NCI-H2171 treated with DMSO at 0.1 percent for 48 hours (cell line): Measurements from ENCODE around the gene PRDX5.

Source experiments
- DNase-seq: peaks from one replicate; lab custom pipeline; 2025; lab: John Stamatoyannopoulos, UW

The PRDX5 gene

GRCh38 chr11:64317961-64318765 is at the start of gene PRDX5:
Gene PRDX5 (plus strand): TSS chr11:64318121. CDS start chr11:64318216, 95 bp downstream.
- DNase-seq: peak; percentile 97

DNA sequence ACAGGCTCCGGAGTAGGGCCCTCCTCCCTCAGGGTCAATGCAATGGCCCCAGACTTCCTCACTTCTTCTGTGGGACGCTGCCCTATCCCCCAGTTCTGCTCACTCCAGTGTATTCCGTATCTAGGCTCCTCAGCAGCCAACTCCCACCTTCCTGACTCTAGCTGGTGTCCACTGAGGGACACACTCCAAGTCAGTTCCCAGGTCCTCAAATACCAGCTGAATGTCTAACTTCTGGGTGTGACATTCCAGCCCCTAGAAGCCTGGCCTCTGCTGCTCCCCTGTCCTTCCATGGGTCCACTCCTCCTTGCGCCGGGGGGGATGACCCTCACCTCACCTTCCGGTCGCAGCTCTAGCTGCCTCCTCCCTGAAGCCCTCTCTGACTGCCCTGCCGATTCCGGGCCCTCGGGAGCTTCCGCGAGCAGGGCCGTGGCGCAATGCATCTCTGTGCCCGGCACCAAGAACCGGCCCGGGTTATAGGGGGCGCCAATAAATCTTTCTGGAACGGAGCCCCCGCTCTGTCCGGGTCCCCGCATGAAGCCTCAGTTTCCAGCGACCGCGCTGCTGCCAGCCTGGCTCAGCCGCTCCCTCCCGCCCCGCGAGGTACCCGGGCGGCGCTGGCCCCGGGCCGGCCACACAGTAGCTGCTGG is 48.9 kb upstream of the PRDX5 start:
- DNase-seq: peak; percentile 43

DNA sequence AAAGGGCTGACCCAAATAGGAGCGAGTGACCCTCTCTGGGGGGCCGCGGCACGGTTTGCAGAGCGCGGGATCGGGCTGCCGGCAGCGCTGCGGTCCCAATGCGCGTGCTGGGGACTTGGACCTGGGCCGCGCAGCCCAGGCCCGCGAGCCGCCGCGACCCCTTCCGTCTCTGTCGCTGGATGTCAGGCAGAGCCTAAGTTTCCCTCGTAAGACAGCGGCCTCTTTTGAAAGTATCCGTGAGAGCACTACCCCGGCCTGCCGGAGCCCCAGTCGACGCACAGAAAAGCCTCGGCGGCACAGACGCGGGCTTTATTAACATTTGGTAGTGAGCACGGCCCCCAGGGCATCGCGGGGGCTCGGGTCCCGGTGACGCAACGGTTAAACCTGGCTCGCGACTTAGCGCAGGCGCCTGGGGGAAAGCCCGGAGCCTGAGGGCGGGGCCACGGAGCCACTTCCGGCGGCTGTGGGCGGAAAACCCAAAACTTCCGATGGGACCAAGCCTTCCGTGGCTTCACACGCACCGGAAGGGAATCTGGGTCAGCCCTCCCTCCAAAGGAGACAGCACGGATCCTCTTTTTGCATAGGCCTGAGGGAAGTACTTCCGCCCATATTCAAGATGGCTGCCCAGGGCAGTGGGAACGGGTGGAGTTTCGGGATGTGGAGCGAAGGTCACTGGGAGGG is 48.2 kb upstream of the PRDX5 start:
- DNase-seq: peak; percentile 99

GRCh38 chr11:64275031-64275800 is 42.7 kb upstream of the PRDX5 start:
- no peak for DNase-seq

DNA sequence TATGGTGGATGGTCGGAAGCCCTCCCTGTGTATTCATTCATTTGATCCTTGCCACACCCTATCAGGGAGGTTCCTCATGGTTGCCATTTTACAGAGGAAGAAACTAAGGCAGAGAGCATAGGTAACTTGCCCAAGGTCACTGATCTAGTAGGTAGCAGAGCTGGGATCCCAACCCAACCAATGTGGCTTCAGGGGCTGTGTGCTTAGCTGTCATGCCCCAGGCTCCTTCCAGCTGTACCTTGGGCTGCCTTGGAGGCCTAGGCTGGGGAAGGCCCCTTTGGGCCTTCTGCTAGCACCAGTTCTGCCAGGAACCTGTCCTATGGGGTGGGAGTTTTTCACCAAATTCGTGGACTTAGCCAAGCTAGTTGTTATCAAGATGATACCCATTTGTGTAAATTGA is 42.1 kb upstream of the PRDX5 start:
- DNase-seq: no peak

DNA sequence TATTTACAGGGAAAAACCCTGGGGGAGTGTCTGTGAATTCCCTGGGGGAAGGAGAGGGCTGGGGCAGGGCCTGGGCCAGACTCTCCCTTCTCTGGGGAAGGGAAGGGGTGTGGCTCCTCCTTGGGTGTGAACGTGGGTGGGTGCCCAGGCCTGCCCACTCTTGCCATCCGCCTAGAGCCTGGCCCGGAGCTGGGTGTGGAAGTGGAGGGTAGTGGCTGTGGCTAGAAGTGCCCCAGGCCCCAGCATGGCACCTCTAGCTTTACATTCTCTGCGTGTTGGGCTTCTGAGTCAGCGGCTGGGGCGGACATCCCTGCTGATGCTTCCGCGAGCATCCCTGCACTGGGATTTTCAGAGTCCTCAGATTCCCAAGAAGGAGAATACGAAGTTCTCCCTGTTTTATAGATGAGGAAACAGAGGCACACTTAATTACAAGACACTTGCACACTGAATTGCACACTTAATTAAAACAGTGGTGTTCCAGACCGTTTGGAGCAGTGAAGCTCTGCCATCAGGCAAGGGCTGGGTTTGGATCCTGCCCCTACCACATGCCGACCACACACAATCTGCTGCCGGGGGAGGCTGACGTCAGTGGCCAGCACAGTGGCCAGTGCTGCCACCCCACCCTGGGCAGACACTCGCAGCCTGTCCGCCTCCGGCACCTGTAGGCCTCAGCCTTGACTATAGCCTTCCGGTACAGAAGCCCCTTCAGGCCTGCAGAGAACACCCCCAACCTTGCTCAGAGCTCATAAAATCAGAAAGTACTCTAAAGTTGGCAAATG is 41.1 kb upstream of the PRDX5 start:
- DNase-seq: no peak

- DNase-seq: no peak
Measured at GRCh38 chr11:64278576-64279190, 39.2 kb upstream of the PRDX5 start.

DNA sequence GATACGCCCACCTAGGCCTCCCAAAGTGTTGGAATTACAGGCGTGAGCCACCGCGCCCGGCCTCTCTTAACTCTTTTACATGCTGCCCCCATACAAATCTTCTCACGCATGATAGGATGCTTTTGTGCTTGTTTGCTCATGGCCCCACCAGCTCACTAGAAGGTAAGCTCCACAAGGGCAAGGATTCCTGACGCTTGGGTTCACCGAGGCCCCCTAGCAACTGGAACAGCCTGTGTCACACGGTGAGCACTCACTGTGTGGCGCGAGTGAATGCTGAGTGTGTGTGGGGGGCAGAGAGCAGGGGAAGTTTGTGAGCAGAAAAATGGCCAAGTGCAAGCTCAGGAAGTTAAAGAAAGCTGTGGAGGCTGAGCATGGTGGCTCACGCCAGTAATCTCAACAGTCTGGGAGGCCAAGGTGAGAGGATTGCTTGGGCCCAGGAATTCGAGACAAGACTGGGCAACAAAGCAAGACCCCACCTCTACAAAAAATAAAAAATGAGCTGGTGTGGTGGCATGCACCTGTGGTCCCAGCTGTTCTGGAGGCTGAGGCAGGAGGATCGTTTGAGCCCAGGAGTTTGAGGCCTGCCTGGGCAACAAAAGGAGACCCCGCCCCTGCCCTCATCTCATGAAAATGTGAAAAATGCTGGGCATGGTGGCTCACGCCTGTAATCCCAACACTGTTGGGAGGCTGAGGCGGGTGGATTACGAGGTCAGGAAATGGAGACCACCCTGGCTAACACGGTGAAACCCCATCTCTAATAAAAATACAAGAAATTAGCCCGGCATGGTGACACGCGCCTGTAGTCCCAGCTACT is 35.8 kb upstream of the PRDX5 start:
- no peak for DNase-seq

DNA sequence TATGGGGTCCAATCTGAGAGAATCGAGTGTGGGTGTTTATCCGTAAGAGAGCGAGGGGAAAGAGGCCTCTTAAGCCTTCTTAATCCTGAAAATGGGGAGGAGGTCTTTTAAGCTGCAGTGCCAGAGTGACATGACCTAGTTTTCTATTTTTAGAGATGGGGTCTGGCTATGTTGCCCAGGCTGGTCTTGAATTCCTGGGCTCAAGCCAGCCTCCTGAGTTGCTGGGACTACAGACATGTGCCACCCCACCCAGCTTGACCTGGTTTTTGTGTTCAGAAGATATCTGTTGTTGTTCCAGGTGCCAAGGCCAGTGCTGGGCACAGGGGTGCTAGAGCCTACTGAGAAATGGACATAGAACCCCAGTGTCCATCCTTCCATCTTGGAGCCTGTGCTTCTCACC is 34.8 kb upstream of the PRDX5 start:
- no peak for DNase-seq

GRCh38 chr11:64284048-64284961 is 33.6 kb upstream of the PRDX5 start, which contains the start of gene BAD:
Gene BAD (minus strand): TSS chr11:64284665. CDS start chr11:64284368, 297 bp downstream.
- DNase-seq: peak; percentile 92

DNA sequence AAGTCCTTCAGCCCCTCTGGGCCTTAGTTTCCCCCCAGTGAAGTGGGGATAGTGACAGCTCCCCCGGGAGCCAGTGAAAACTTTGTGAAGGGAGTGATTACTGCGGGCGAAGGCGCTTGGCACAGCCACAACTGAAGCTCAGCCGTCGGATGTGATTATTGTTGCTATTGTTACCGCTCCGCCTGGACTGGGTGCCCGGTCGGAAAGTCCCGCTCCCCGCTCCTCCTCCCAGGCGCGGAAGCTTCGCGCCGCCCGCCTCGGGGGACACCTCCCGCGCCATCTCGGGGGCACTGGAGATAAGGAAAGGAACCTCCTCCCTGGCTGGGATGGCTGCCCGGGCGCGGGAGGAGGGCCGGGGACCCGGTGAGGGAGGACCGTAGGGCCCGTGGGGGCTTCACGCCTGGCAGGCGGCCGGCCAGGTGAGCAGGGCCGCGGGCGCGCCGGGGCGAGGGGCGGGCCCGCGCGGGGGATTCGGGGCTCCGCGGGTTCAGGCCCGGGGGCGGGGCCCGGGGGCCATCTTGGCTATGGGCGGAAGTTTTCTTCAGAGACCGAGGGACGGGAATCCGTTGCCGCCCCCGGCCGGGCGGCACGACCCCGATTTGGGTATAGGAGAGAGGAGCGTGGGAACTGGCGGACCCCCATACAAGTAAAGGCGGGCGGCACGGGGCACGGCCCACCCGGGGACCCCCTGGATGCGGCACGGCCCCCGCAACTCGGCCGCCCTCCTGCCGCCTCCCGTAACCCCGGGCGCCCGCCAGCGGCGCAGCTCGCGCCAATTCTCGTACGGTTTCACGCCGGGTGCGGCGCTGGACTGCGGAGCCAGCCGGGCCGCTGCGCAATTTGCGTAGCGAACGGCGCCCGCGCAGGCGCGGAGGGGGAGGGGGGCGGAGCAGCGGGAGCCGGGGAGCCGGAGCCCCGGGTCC is 32.7 kb upstream of the PRDX5 start, which contains the start of gene GPR137:
Gene GPR137 (plus strand): TSS at position 887 of the 923 bp plus-strand sequence. CDS start 677 bp downstream, outside the sequence.
- peak; percentile 82 for DNase-seq

DNA sequence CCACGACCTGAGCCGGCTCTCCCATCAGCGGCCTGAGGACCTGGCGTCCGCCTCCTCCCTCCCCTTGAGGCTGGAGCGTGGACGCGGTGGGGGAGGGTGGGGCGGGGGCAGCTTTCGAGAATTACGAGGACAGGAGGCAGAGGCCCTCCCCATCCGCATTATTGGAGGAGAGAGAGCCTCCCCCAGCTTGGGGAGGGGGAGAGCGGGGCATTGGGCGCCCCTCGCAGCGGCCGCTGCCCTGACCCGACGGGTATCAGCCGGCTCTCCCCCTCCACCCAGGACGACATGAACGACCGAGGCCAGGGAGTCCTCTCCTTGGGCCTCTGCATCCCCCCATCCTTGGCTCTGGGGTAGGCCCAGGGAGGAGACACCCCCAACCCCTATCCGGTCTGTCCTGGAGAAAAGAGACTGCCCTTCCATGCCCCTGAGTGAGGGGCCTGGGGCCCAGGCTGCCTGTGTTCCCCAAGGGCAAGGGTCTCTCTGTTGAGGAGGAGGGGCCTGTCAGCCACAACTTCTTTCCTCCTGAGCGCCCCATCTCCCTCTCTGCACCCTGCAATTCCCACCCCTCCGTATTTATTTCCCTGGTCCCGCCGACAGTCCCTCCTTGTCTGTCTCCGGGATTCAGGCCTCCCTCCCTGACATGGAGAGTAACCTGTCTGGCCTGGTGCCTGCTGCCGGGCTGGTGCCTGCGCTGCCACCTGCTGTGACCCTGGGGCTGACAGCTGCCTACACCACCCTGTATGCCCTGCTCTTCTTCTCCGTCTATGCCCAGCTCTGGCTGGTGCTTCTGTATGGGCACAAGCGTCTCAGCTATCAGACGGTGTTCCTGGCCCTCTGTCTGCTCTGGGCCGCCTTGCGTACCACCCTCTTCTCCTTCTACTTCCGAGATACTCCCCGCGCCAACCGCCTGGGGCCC is 31.8 kb upstream of the PRDX5 start:
- DNase-seq: peak; percentile 80

DNA sequence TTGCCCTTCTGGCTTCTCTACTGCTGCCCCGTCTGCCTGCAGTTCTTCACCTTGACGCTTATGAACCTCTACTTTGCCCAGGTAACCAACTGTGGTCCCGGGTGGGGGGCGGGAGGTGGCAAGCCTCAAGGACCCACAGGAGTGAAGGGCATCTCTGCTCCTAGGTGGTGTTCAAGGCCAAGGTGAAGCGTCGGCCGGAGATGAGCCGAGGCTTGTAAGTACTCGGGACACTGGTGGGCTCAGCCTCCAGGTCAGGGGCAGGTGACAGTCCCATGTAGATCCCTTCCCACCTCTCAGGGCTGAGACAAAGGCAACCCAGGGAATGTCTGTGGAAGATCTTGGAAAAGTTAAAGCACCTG is 31.1 kb upstream of the PRDX5 start:
- no peak for DNase-seq

DNA sequence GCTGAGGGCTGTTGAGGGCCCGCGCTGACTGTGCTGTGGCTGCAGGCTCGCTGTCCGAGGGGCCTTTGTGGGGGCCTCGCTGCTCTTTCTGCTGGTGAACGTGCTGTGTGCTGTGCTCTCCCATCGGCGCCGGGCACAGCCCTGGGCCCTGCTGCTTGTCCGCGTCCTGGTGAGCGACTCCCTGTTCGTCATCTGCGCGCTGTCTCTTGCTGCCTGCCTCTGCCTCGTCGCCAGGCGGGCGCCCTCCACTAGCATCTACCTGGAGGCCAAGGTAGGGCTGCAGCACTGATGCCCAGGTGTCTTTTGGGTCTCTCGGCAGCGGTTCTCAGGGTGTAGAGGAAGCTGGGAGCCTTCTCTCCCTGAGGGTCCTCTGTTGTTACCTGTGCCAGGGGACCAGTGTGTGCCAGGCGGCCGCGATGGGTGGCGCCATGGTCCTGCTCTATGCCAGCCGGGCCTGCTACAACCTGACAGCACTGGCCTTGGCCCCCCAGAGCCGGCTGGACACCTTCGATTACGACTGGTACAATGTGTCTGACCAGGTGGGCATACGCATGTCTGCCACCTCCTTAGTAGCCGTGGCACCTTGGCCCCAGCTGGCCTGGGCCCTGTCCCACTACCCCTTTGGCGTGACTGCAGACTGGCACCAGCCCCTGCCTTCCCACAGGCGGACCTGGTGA is 30.1 kb upstream of the PRDX5 start:
- DNase-seq: no peak

- DNase-seq: no peak
Measured at GRCh38 chr11:64288353-64288750, 29.6 kb upstream of the PRDX5 start.

- DNase-seq: no peak
Measured at GRCh38 chr11:64289002-64289564, 28.8 kb upstream of the PRDX5 start.
